ENCODE data around the gene MCM5. TPM values are rescaled to one million over a fixed set of nuclear protein-coding genes. Genes with fewer than 3 reads are reported as not detected.

The MCM5 gene
- total RNA-seq, 1 experiment from 2014 or later: 194 TPM

- H3K36me3 ChIP-seq (ENCODE audit: control insufficient read depth in 1 of 2, insufficient read depth in 2 of 2, low read length in 2 of 2): no peaks in the 10 kb centered on the region
- no peak for ATAC-seq
- no peaks in the 10 kb centered on the region for H3K79me2 ChIP-seq (ENCODE audit: insufficient read depth, low read length)
- no peaks in the 10 kb centered on the region for H3K27me3 ChIP-seq (ENCODE audit: insufficient read depth, low read length)
- POLR2A ChIA-PET: no interaction called here
- no peak overlapping the region for H2AFZ ChIP-seq (ENCODE audit: low read depth, low read length, poor library complexity, severe bottlenecking)
- no peak overlapping the region for H3K9ac ChIP-seq (ENCODE audit: low read length)
- H3K9me3 ChIP-seq (ENCODE audit: control insufficient read depth in 1 of 2, insufficient read depth in 1 of 2, low read depth in 1 of 2, low read length in 2 of 2): no peaks in the 10 kb centered on the region
- H3K4me2 ChIP-seq (ENCODE audit: low read length): no peak overlapping the region
- BruUV-seq (replicated peaks): no TSS peak
- intact Hi-C loops (cut with micrococcal nuclease): no loop called here
- H3K4me3 ChIP-seq (replicated peaks in 1 of 2; ENCODE audit: low read depth in 1 of 2, low read length in 2 of 2): no peak overlapping the region
- H3K4me1 ChIP-seq (ENCODE audit: control insufficient read depth in 1 of 2, insufficient read depth in 2 of 2, low read length in 2 of 2): peaks cover 5 to 7% of the 10 kb centered on the region in 2 experiments
- CTCF ChIA-PET: no interaction called here
- no peaks in the 10 kb centered on the region for H4K20me1 ChIP-seq (ENCODE audit: insufficient read depth)
- TF ChIP-seq JUND (IDR thresholded peaks at IDR 0.05) (no peak), MAX (IDR thresholded peaks at IDR 0.05) (no peak), ZNF274 (IDR thresholded peaks at IDR 0.05; ENCODE audit: low read depth, low read length) (no peak), SRF (IDR thresholded peaks at IDR 0.05; ENCODE audit: low read depth) (no peak), ZFX (IDR thresholded peaks at IDR 0.05) (no peak), FOSL1 (IDR thresholded peaks at IDR 0.05; ENCODE audit: low read depth) (no peak), SP1 (IDR thresholded peaks at IDR 0.05; ENCODE audit: low read depth) (no peak), EZH2 (IDR thresholded peaks at IDR 0.05) (no peak), RAD21 (IDR thresholded peaks at IDR 0.05; ENCODE audit: low read depth) (no peak), ELF1 (IDR thresholded peaks at IDR 0.05; ENCODE audit: borderline replicate concordance, low read depth) (no peak), CEBPB (IDR thresholded peaks at IDR 0.05; ENCODE audit: low read depth) (no peak), POLR2AphosphoS5 (IDR thresholded peaks at IDR 0.05; ENCODE audit: low read depth, low read length) (no peak), CBX3 (IDR thresholded peaks at IDR 0.05; ENCODE audit: low read depth) (no peak)
- H3K9me2 ChIP-seq (ENCODE audit: insufficient read depth): no peaks in the 10 kb centered on the region
- H3K27ac ChIP-seq (ENCODE audit: low read depth, low read length): no peak overlapping the region
- no peak for DNase-seq (ENCODE audit: low read depth, low spot score)
- RAD21 ChIA-PET (ENCODE audit: low non-redundant PET in 1 of 2, low total read pairs in 2 of 2, uncharacterized antibody in 2 of 2, unreplicated experiment in 2 of 2): no interaction called here
Measured at GRCh38 chr22:35452351-35452781, 52.4 kb downstream of the MCM5 start.

Data from HCT116 (cell line).